Lower leg skin (tissue), 3 donors: ENCODE measurements around the gene TMEM222.

Source experiments
- POLR2A ChIP-seq, 2 donors: fragments of 450-650 bp; IDR thresholded peaks; one replicate each; pipeline ENCODE4 v1.6.1; 2016 to 2017; ENCODE audit warnings: antibody characterized with exemption in 2 of 2, mild to moderate bottlenecking in 1 of 2, moderate library complexity in 1 of 2
- TF ChIP-seq, protein P1 (sequence below), 3 donors: fragments of 450-650 bp; IDR thresholded peaks; one replicate each; pipeline ENCODE4 v1.5.1; 2016; ENCODE audit warnings: antibody characterized with exemption in 3 of 3, mild to moderate bottlenecking in 3 of 3, moderate library complexity in 2 of 3

DNA sequence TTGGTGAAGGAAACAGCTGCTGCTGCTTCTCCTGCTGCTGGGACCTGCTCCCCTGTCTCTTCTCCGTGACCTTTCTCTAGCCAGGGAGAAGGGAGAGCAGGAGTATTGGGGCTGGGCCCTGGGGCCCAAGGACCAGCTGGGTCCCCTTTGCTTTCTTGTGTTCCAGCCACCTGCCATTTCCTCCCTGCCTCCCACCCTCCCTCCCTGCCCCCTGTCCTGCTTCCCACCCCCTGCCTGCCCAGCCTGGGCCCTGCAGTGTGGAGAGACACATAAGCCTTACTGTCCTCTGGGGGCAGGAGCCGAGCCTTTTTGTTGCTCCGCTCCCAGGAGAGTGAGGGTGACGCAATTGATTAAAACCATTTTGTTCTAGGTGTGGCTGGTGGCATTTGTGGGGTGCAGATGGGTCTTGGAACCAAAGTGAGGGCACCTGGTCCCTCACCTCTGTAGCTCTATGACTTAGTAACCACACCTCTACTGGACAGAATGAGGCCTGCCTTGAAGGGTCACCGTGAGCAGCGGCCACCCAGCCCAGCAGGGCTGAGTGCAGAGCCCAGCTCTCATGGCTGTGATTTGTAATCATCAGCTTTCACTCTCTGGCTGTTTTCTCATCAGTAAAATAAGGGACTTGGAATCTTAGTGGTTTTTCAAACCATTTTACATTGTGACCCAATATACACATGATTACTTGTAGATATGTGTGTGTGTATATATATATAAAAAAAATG is 13.9 kb upstream of the TMEM222 start:
- TF ChIP-seq POLR2A (IDR thresholded peaks at IDR 0.05) = no peak
- TF ChIP-seq, protein P1, sequence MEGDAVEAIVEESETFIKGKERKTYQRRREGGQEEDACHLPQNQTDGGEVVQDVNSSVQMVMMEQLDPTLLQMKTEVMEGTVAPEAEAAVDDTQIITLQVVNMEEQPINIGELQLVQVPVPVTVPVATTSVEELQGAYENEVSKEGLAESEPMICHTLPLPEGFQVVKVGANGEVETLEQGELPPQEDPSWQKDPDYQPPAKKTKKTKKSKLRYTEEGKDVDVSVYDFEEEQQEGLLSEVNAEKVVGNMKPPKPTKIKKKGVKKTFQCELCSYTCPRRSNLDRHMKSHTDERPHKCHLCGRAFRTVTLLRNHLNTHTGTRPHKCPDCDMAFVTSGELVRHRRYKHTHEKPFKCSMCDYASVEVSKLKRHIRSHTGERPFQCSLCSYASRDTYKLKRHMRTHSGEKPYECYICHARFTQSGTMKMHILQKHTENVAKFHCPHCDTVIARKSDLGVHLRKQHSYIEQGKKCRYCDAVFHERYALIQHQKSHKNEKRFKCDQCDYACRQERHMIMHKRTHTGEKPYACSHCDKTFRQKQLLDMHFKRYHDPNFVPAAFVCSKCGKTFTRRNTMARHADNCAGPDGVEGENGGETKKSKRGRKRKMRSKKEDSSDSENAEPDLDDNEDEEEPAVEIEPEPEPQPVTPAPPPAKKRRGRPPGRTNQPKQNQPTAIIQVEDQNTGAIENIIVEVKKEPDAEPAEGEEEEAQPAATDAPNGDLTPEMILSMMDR (IDR thresholded peaks at IDR 0.05) = no peak
